Measurements from ENCODE around the gene ROPN1.

- TF ChIP-seq POLR2AphosphoS5 (IDR thresholded peaks at IDR 0.05; ENCODE audit: low read depth, low read length) (no peak), CTCF (IDR thresholded peaks at IDR 0.05) (no peak)
These were observed 20.5 kb downstream of the ROPN1 start for GRCh38 chr3:123971406-123971805.

Data from Panc1 (cell line).